Naive B cell (primary cell): Measurements from ENCODE around the gene VAMP5. TPM values are rescaled to one million over a fixed set of nuclear protein-coding genes. Genes with fewer than 3 reads are reported as not detected.
"Not testable (repeated sequence)": the region's sequence is repeated elsewhere in the genome, so short reads cannot be mapped to it uniquely, and the experiment has no call there.

Experiments used
- ATAC-seq, 2 donors: fragments of 150-1000 bp; cut with Tn5 transposase; 2 replicates each; pipeline ENCODE4 v1.10.0; 2021; ENCODE audit warnings: low read depth in 2 of 2, mild to moderate bottlenecking in 2 of 2, moderate library complexity in 2 of 2
- DNase-seq: peaks from one replicate; pipeline ENCODE4 v3.0.0; 2022
- H3K27ac Mint-ChIP-seq, 6 donors: one replicate each; pipeline ENCODE4 v1.8.0; 2020 to 2022; ENCODE audit warnings: mild to moderate bottlenecking in 6 of 6, mixed read lengths in 6 of 6, moderate library complexity in 5 of 6, inconsistent platforms in 2 of 6
- H3K27me3 Mint-ChIP-seq, 3 donors: one replicate each; pipeline ENCODE4 v1.8.0; 2021 to 2022; ENCODE audit warnings: mixed read lengths in 3 of 3, mild to moderate bottlenecking in 1 of 3
- H3K36me3 Mint-ChIP-seq, 2 donors: one replicate each; pipeline ENCODE4 v1.8.0; 2020 to 2022; ENCODE audit warnings: mixed read lengths in 2 of 2, inconsistent platforms in 1 of 2, mild to moderate bottlenecking in 1 of 2
- H3K4me1 Mint-ChIP-seq, 3 donors: one replicate each; pipeline ENCODE4 v1.8.0; 2020 to 2022; ENCODE audit warnings: mixed read lengths in 3 of 3, inconsistent platforms in 1 of 3, mild to moderate bottlenecking in 1 of 3, moderate library complexity in 1 of 3
- H3K4me3 Mint-ChIP-seq, 8 donors: one replicate each; pipeline ENCODE4 v1.8.0; 2020 to 2022; ENCODE audit warnings: mild to moderate bottlenecking in 8 of 8, mixed read lengths in 8 of 8, moderate library complexity in 8 of 8, inconsistent platforms in 2 of 8
- H3K9me3 Mint-ChIP-seq, 7 donors: one replicate each; pipeline ENCODE4 v1.8.0; 2020 to 2022; ENCODE audit warnings: mixed read lengths in 7 of 7, mild to moderate bottlenecking in 5 of 7, inconsistent platforms in 2 of 7, moderate library complexity in 1 of 7
- polyA plus RNA-seq, 6 donors: library from polyadenylated mRNA; unstranded; fragments of 300-500 nt; fragmentation: Illumina TruSeq; gene quantifications; one replicate each; pipeline ENCODE4 v1.2.3, GENCODE V29; 2021; ENCODE audit warnings: low read depth in 6 of 6

VAMP5 gene
- polyA plus RNA-seq, 6 donors from 2014 or later, result 33.3 to 68.5 (median 49.9) TPM

GRCh38 chr2:85544915-85545779, 39.1 kb upstream of the VAMP5 start:
- Mint-ChIP-seq H3K4me1 (peaks cover 12 to 22% (median 18%) of the 10 kb centered on the region in 3 donors), H3K27ac (peak overlapping the region in 1 of 6 donors; percentile 34), H3K36me3 (peaks cover 14 to 15% of the 10 kb centered on the region in 2 donors)
- not testable (repeated sequence) for H3K27me3 Mint-ChIP-seq, H3K9me3 Mint-ChIP-seq, DNase-seq, H3K4me3 Mint-ChIP-seq, ATAC-seq

- peaks cover 6 to 15% (median 12%) of the 10 kb centered on the region in 3 donors for H3K4me1 Mint-ChIP-seq
- no peaks in the 10 kb centered on the region for H3K27me3 Mint-ChIP-seq
- DNase-seq (no peak), ATAC-seq (no peak)
- H3K4me3 Mint-ChIP-seq, result no peak overlapping the region
- no peaks in the 10 kb centered on the region for H3K9me3 Mint-ChIP-seq
- peaks cover 14 to 15% of the 10 kb centered on the region in 2 donors for H3K36me3 Mint-ChIP-seq
- H3K27ac Mint-ChIP-seq, result no peak overlapping the region
These were observed 38.4 kb upstream of the VAMP5 start for GRCh38 chr2:85545780-85546240.

GRCh38 chr2:85547089-85547858, 37.0 kb upstream of the VAMP5 start:
- Mint-ChIP-seq H3K36me3 (peaks cover 11 to 15% of the 10 kb centered on the region in 2 donors), H3K4me1 (peaks cover 15 to 20% (median 16%) of the 10 kb centered on the region in 3 donors), H3K27ac (peak overlapping the region in 4 of 6 donors; percentile 47 to 94 (median 56)), H3K9me3 (no peaks in the 10 kb centered on the region), H3K27me3 (no peaks in the 10 kb centered on the region), H3K4me3 (no peak overlapping the region)
- no peak for ATAC-seq
- no peak for DNase-seq

- Mint-ChIP-seq H3K27ac (peak overlapping the region in 4 of 6 donors; percentile 37 to 62 (median 49)), H3K36me3 (peaks cover 3 to 9% of the 10 kb centered on the region in 2 donors), H3K4me1 (peaks cover 11 to 16% (median 14%) of the 10 kb centered on the region in 3 donors), H3K27me3 (no peaks in the 10 kb centered on the region), H3K9me3 (no peaks in the 10 kb centered on the region), H3K4me3 (no peak overlapping the region)
- DNase-seq (no peak), ATAC-seq (no peak)
These were observed 36.2 kb upstream of the VAMP5 start for GRCh38 chr2:85547859-85548607.

GRCh38 chr2:85548608-85548900, 35.7 kb upstream of the VAMP5 start:
- Mint-ChIP-seq H3K27ac (no peak overlapping the region), H3K4me1 (peaks cover 11 to 13% (median 12%) of the 10 kb centered on the region in 3 donors), H3K9me3 (no peaks in the 10 kb centered on the region), H3K36me3 (peaks cover 0 to 7% of the 10 kb centered on the region in 2 donors), H3K4me3 (no peak overlapping the region), H3K27me3 (no peaks in the 10 kb centered on the region)
- ATAC-seq, result no peak
- no peak for DNase-seq

GRCh38 chr2:85549095-85549494, 35.1 kb upstream of the VAMP5 start:
- peak overlapping the region in 1 of 6 donors; percentile 60 for H3K27ac Mint-ChIP-seq
- ATAC-seq, result no peak
- no peak overlapping the region for H3K4me3 Mint-ChIP-seq
- no peak for DNase-seq
- H3K9me3 Mint-ChIP-seq, result no peaks in the 10 kb centered on the region
- no peaks in the 10 kb centered on the region for H3K27me3 Mint-ChIP-seq
- peaks cover 9 to 12% (median 10%) of the 10 kb centered on the region in 3 donors for H3K4me1 Mint-ChIP-seq
- peaks cover 0 to 5% of the 10 kb centered on the region in 2 donors for H3K36me3 Mint-ChIP-seq

GRCh38 chr2:85549826-85550225, 34.4 kb upstream of the VAMP5 start:
- ATAC-seq, result no peak
- Mint-ChIP-seq H3K27me3 (no peaks in the 10 kb centered on the region), H3K27ac (no peak overlapping the region), H3K9me3 (no peaks in the 10 kb centered on the region), H3K4me1 (peaks cover 6 to 12% (median 7%) of the 10 kb centered on the region in 3 donors), H3K4me3 (no peak overlapping the region), H3K36me3 (peaks cover 0 to 4% of the 10 kb centered on the region in 2 donors)
- no peak for DNase-seq

GRCh38 chr2:85550486-85550885, 33.7 kb upstream of the VAMP5 start:
- H3K4me1 Mint-ChIP-seq, result peaks cover 6 to 12% (median 7%) of the 10 kb centered on the region in 3 donors

GRCh38 chr2:85551698-85552678, 32.2 kb upstream of the VAMP5 start:
- H3K27me3 Mint-ChIP-seq, result no peaks in the 10 kb centered on the region
- H3K36me3 Mint-ChIP-seq, result peaks cover 5 to 8% of the 10 kb centered on the region in 2 donors
- H3K27ac Mint-ChIP-seq, result peak overlapping the region in 3 of 6 donors; percentile 32 to 57 (median 51)
- peak; percentile 97 to 100 for ATAC-seq
- peak overlapping the region in 1 of 8 donors; percentile 33 for H3K4me3 Mint-ChIP-seq
- no peaks in the 10 kb centered on the region for H3K9me3 Mint-ChIP-seq
- DNase-seq, result peak; percentile 86
- H3K4me1 Mint-ChIP-seq, result peaks cover 6 to 12% (median 7%) of the 10 kb centered on the region in 3 donors

More at GRCh38 chr2:85550486-85550885, 33.7 kb upstream of the VAMP5 start:
- Mint-ChIP-seq H3K36me3 (peaks cover 0 to 8% of the 10 kb centered on the region in 2 donors), H3K9me3 (no peaks in the 10 kb centered on the region), H3K27ac (peak overlapping the region in 2 of 6 donors; percentile 54 to 80), H3K4me3 (no peak overlapping the region), H3K27me3 (no peaks in the 10 kb centered on the region)
- ATAC-seq (no peak), DNase-seq (no peak)

- Mint-ChIP-seq H3K36me3 (peaks cover 5 to 8% of the 10 kb centered on the region in 2 donors), H3K27me3 (no peaks in the 10 kb centered on the region), H3K4me1 (peaks cover 6 to 12% (median 7%) of the 10 kb centered on the region in 3 donors), H3K9me3 (no peaks in the 10 kb centered on the region), H3K4me3 (no peak overlapping the region), H3K27ac (peak overlapping the region in 1 of 6 donors; percentile 22)
- ATAC-seq, result no peak
- no peak for DNase-seq
These were observed 31.0 kb upstream of the VAMP5 start for GRCh38 chr2:85553184-85553583.

- peak overlapping the region in 1 of 6 donors; percentile 83 for H3K27ac Mint-ChIP-seq
- ATAC-seq, result no peak
- peaks cover 8 to 21% (median 16%) of the 10 kb centered on the region in 3 donors for H3K4me1 Mint-ChIP-seq
- H3K9me3 Mint-ChIP-seq, result no peaks in the 10 kb centered on the region
- no peaks in the 10 kb centered on the region for H3K27me3 Mint-ChIP-seq
- no peak for DNase-seq
- peak overlapping the region in 1 of 8 donors; percentile 15 for H3K4me3 Mint-ChIP-seq
- peaks cover 5 to 8% of the 10 kb centered on the region in 2 donors for H3K36me3 Mint-ChIP-seq
These were observed 29.1 kb upstream of the VAMP5 start for GRCh38 chr2:85554980-85555612.

- H3K36me3 Mint-ChIP-seq, result peaks cover 5 to 8% of the 10 kb centered on the region in 2 donors
- peak overlapping the region in 1 of 8 donors; percentile 62 for H3K4me3 Mint-ChIP-seq
- H3K27ac Mint-ChIP-seq, result no peak overlapping the region
These were observed 27.1 kb upstream of the VAMP5 start for GRCh38 chr2:85557130-85557529.

More at GRCh38 chr2:85557130-85557529, 27.1 kb upstream of the VAMP5 start:
- H3K27me3 Mint-ChIP-seq, result no peaks in the 10 kb centered on the region
- H3K4me1 Mint-ChIP-seq, result peaks cover 15 to 29% (median 27%) of the 10 kb centered on the region in 3 donors
- ATAC-seq (no peak), DNase-seq (no peak)
- H3K9me3 Mint-ChIP-seq, result no peaks in the 10 kb centered on the region
